ENCODE results near the gene CRNKL1.

Gene CRNKL1

GRCh38 chr20:19993958-19994669 lies 58.2 kb downstream of the CRNKL1 start:
- Histone ChIP-seq H3K4me1 (peaks cover 0 to 54% (median 34%) of the 10 kb centered on the region in 4 donors), H3K9me3 (no peaks in the 10 kb centered on the region), H3K36me3 (peaks cover 23 to 50% (median 40%) of the 10 kb centered on the region in 3 donors), H3K4me3 (no peak overlapping the region), H3K27ac (peak overlapping the region; percentile 73 to 83), H3K27me3 (no peaks in the 10 kb centered on the region)
- intact Hi-C loops (cut with DNase I; ENCODE audit: low total_unique reads): loop anchor here (2.0 to 10.0 kb wide), 2 partner anchors 207 to 299 kb away; no protein-coding TSS in a partner anchor
- no peak for DNase-seq
- TF ChIP-seq CTCF (IDR thresholded peaks at IDR 0.05): peak in 1 of 2 experiments; percentile 11

GRCh38 chr20:19992996-19993908 lies 59.0 kb downstream of the CRNKL1 start:
- intact Hi-C loops (cut with DNase I; ENCODE audit: low total_unique reads): loop anchor here (10.0 kb wide), 1 partner anchor 298 kb away; no protein-coding TSS in a partner anchor
- peak in 1 of 2 donors; percentile 79 for DNase-seq
- Histone ChIP-seq H3K27me3 (no peaks in the 10 kb centered on the region), H3K4me3 (peak overlapping the region; percentile 9 to 32), H3K4me1 (peaks cover 0 to 63% (median 39%) of the 10 kb centered on the region in 4 donors), H3K27ac (peak overlapping the region; percentile 73 to 83), H3K9me3 (no peaks in the 10 kb centered on the region), H3K36me3 (peaks cover 14 to 41% (median 32%) of the 10 kb centered on the region in 3 donors)
- TF ChIP-seq CTCF (IDR thresholded peaks at IDR 0.05): no peak

GRCh38 chr20:19991854-19992253 lies 60.4 kb downstream of the CRNKL1 start:
- H3K4me1 ChIP-seq: peaks cover 0 to 66% (median 42%) of the 10 kb centered on the region in 4 donors
- H3K36me3 ChIP-seq: peaks cover 9 to 27% (median 20%) of the 10 kb centered on the region in 3 donors
- no peaks in the 10 kb centered on the region for H3K27me3 ChIP-seq
- no peaks in the 10 kb centered on the region for H3K9me3 ChIP-seq
- no peak overlapping the region for H3K27ac ChIP-seq
- intact Hi-C loops (cut with DNase I; ENCODE audit: low total_unique reads): loop anchor here (10.0 kb wide), 1 partner anchor 297 kb away; no protein-coding TSS in a partner anchor
- TF ChIP-seq CTCF (IDR thresholded peaks at IDR 0.05): no peak
- DNase-seq: no peak
- H3K4me3 ChIP-seq: no peak overlapping the region

GRCh38 chr20:19991308-19991707 lies 61.0 kb downstream of the CRNKL1 start:
- H3K27ac ChIP-seq: no peak overlapping the region
- peaks cover 0 to 72% (median 45%) of the 10 kb centered on the region in 4 donors for H3K4me1 ChIP-seq
- intact Hi-C loops (cut with DNase I; ENCODE audit: low total_unique reads): loop anchor here (10.0 kb wide), 1 partner anchor 297 kb away; no protein-coding TSS in a partner anchor
- DNase-seq: no peak
- H3K27me3 ChIP-seq: no peaks in the 10 kb centered on the region
- no peak for TF ChIP-seq CTCF (IDR thresholded peaks at IDR 0.05)
- no peaks in the 10 kb centered on the region for H3K9me3 ChIP-seq
- no peak overlapping the region for H3K4me3 ChIP-seq
- peaks cover 3 to 22% (median 15%) of the 10 kb centered on the region in 3 donors for H3K36me3 ChIP-seq

- no peaks in the 10 kb centered on the region for H3K27me3 ChIP-seq
- peaks cover 3 to 17% (median 12%) of the 10 kb centered on the region in 3 donors for H3K36me3 ChIP-seq
- H3K9me3 ChIP-seq: no peaks in the 10 kb centered on the region
- intact Hi-C loops (cut with DNase I; ENCODE audit: low total_unique reads): loop anchor here (10.0 kb wide), 1 partner anchor 296 kb away; no protein-coding TSS in a partner anchor
- H3K4me1 ChIP-seq: peaks cover 0 to 76% (median 46%) of the 10 kb centered on the region in 4 donors
- no peak overlapping the region for H3K27ac ChIP-seq
- DNase-seq: no peak
- TF ChIP-seq CTCF (IDR thresholded peaks at IDR 0.05): no peak
- no peak overlapping the region for H3K4me3 ChIP-seq
Measured at GRCh38 chr20:19990850-19991249, 61.4 kb downstream of the CRNKL1 start.

All from tibial artery (tissue), 4 donors.